T-cell (primary cell): ENCODE measurements around the gene NDUFS7. TPM values are rescaled to one million over a fixed set of nuclear protein-coding genes. Genes with fewer than 3 reads are reported as not detected.

Experiments
- ATAC-seq, 4 experiments: fragments of 200-7000 bp in 3 of 4; fragments of 150-1000 bp in 1 of 4; cut with Tn5 transposase; replicated peaks in 1 of 4; 1 replicate in 3 of 4; 2 replicates in 1 of 4; pipeline ENCODE4 v1.10.0; 2021; ENCODE audit warnings: moderate library complexity in 3 of 4, mild to moderate bottlenecking in 2 of 4, moderate number of reproducible peaks in 1 of 4
- CTCF ChIA-PET, 2 donors: fragments of 300-600 bp; sonication (Branson Sonifier 250); formaldehyde crosslinking; loops; one replicate each; lab custom pipeline; 2022; ENCODE audit warnings: antibody characterized with exemption in 2 of 2; lab: Charles Lee
- POLR2A ChIA-PET, 2 donors: fragments of 300-600 bp; sonication (Branson Sonifier 250); formaldehyde crosslinking; loops; one replicate each; lab custom pipeline; 2022; ENCODE audit warnings: antibody characterized with exemption in 2 of 2; lab: Charles Lee
- DNase-seq, 35 experiments: peaks; one replicate each; pipeline versions ENCODE4 v3.0.0 to v3.0.0-alpha.2; 2013 to 2023
- H3K27ac ChIP-seq: one replicate; pipeline ENCODE4 v1.5.1; 2013; ENCODE audit warnings: low read length
- H3K27me3 ChIP-seq, 2 experiments: replicated peaks in 1 of 2; 1 replicate in 1 of 2; 2 replicates in 1 of 2; pipeline versions ENCODE4 v1.6.1 to v1.7.0; 2013; ENCODE audit warnings: low read length in 1 of 2, mixed read lengths in 1 of 2; ENCODE audit not compliant: control insufficient read depth in 2 of 2, insufficient read depth in 2 of 2; ENCODE audit errors: extremely low read depth in 1 of 2
- H3K36me3 ChIP-seq, 2 donors: 1 replicate in 1 of 2; 2 replicates in 1 of 2; pipeline versions ENCODE4 v1.6.1 to v1.7.0; 2013; ENCODE audit warnings: low read length in 1 of 2; ENCODE audit not compliant: control insufficient read depth in 2 of 2, insufficient read depth in 1 of 2; ENCODE audit errors: extremely low read depth in 1 of 2
- H3K4me1 ChIP-seq, 2 experiments: 1 replicate in 1 of 2; 2 replicates in 1 of 2; pipeline versions ENCODE4 v1.6.1 to v1.7.0; 2013; ENCODE audit warnings: low read length in 2 of 2, mixed read lengths in 1 of 2; ENCODE audit not compliant: insufficient read depth in 2 of 2, control insufficient read depth in 1 of 2; ENCODE audit errors: extremely low read depth in 1 of 2
- H3K4me3 ChIP-seq, 2 donors: 1 replicate in 1 of 2; 2 replicates in 1 of 2; pipeline versions ENCODE4 v1.5.1 to v1.7.0; 2013; ENCODE audit warnings: mild to moderate bottlenecking in 2 of 2, low read length in 1 of 2, moderate library complexity in 1 of 2; ENCODE audit not compliant: control insufficient read depth in 1 of 2; ENCODE audit errors: extremely low read depth in 1 of 2
- H3K9me3 ChIP-seq: 2 replicates; pipeline ENCODE4 v1.7.0; 2013
- H3K27ac Mint-ChIP-seq, 2 donors: one replicate each; pipeline ENCODE4 v1.8.0; 2020 to 2021; ENCODE audit warnings: mild to moderate bottlenecking in 2 of 2, mixed read lengths in 2 of 2
- H3K27me3 Mint-ChIP-seq, 2 donors: one replicate each; pipeline ENCODE4 v1.8.0; 2021 to 2022; ENCODE audit warnings: mixed read lengths in 2 of 2
- H3K36me3 Mint-ChIP-seq: one replicate; pipeline ENCODE4 v1.8.0; 2021; ENCODE audit warnings: mixed read lengths
- H3K4me1 Mint-ChIP-seq, 3 donors: one replicate each; pipeline ENCODE4 v1.8.0; 2020 to 2022; ENCODE audit warnings: mixed read lengths in 3 of 3, mild to moderate bottlenecking in 1 of 3
- H3K4me3 Mint-ChIP-seq, 3 donors: one replicate each; pipeline ENCODE4 v1.8.0; 2020 to 2022; ENCODE audit warnings: mild to moderate bottlenecking in 3 of 3, mixed read lengths in 3 of 3, moderate library complexity in 3 of 3
- H3K9me3 Mint-ChIP-seq, 3 donors: one replicate each; pipeline ENCODE4 v1.8.0; 2020 to 2022; ENCODE audit warnings: mixed read lengths in 3 of 3
- WGBS: methylation state at CpG from one replicate; pipeline ENCODE4 v1.1.5; 2013; ENCODE audit warnings: missing lambda C conversion rate; ENCODE audit not compliant: insufficient coverage; 5-methylcytosine and 5-hydroxymethylcytosine counted together
- total RNA-seq, 35 experiments: library from RNA in 6 of 35; stranded (reverse) in 6 of 35; fragments of 120-200 nt in 1 of 35; gene quantifications; one replicate each; pipeline versions ENCODE4 v1.2.1 to v1.2.4 and lab custom pipeline; 2013 to 2026

The NDUFS7 gene
- total RNA-seq, 5 donors from 2014 or later (not counting 1 experiment from before 2014, with no cell fraction given) = 50.3 to 85.5 (median 79.6) TPM

DNA sequence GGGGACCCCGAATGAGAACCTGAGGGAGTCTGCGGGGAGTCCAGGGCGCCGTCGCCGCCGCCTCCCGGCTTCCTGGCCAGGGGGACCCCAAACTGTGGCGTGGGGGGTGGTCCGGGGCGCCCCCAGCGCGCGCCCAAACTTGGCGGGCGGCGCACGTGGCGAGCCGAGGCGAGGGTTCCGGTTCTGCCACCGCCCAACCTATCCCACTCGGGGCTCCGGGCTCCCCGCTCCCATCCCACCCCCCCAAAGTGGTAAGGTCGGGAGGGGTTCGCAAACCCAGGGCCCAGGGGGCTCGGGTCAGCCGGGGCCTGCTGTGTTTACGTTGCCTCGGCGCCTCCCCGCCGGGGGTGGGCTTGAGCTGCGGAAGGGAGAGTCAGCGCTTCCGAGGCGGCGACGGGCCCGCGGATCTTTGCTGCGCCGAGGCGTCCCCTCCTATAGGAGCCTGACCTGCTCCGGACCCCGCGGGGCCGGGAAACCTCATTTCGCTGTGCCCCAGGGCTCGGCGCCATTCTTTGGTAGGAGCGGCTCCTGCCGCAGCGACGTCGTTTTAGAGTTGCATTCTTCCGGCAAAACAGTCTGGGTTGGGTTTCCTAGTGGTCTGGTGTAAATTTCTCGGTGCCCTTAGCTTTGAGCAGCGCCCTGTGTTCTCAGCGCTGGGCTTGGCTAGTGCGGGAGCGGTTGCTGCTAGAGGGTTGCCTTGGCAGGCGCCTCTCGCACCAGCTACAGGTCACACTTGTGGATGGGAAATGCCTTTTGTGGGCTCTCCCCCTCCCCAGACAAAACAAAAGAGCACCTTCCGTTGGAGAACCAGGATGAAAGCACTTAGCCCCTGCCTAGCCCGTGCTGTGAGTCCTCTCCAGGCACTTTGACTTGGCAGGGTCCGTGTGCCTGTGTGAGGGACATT, 24.8 kb downstream of the NDUFS7 start:
- peaks cover 49 to 54% (median 54%) of the 10 kb centered on the region in 3 donors for H3K4me1 Mint-ChIP-seq
- DNase-seq (peak; percentile 28 to 74 (median 53)), ATAC-seq (peak; percentile 10 to 22 (median 15))
- no peaks in the 10 kb centered on the region for H3K27me3 Mint-ChIP-seq
- H3K36me3 ChIP-seq = peaks cover 10 to 19% of the 10 kb centered on the region in 2 donors
- H3K27ac ChIP-seq = peak overlapping the region; percentile 92
- POLR2A ChIA-PET = no interaction called here
- H3K9me3 ChIP-seq = no peaks in the 10 kb centered on the region
- no peaks in the 10 kb centered on the region for H3K9me3 Mint-ChIP-seq
- H3K27ac Mint-ChIP-seq = peak overlapping the region; percentile 93 to 96
- peak overlapping the region; percentile 91 to 95 (median 94) for H3K4me3 Mint-ChIP-seq
- peaks cover 0 to 4% of the 10 kb centered on the region in 2 experiments for H3K27me3 ChIP-seq
- under 1% methylated on average over 44 of the region's 69 CpGs for WGBS
- peaks cover 8% of the 10 kb centered on the region for H3K36me3 Mint-ChIP-seq
- CTCF ChIA-PET = interaction anchor here in 1 of 2 donors (0.7 kb wide), 1 partner anchor 681 kb away, joined by 4 read pairs; no protein-coding TSS in a partner anchor
- H3K4me3 ChIP-seq = peak overlapping the region; percentile 83 to 97
- H3K4me1 ChIP-seq = peaks cover 19 to 60% of the 10 kb centered on the region in 2 experiments

- H3K36me3 Mint-ChIP-seq = peaks cover 8% of the 10 kb centered on the region
- peak overlapping the region; percentile 92 for H3K27ac ChIP-seq
- peaks cover 12 to 22% of the 10 kb centered on the region in 2 donors for H3K36me3 ChIP-seq
- peak overlapping the region; percentile 83 to 97 for H3K4me3 ChIP-seq
- no peaks in the 10 kb centered on the region for H3K9me3 ChIP-seq
- WGBS = 60% methylated on average over 28 of the region's 33 CpGs
- H3K9me3 Mint-ChIP-seq = no peaks in the 10 kb centered on the region
- ChIA-PET CTCF (no interaction called here), POLR2A (no interaction called here)
- H3K4me3 Mint-ChIP-seq = peak overlapping the region; percentile 91 to 95 (median 94)
- DNase-seq (no peak), ATAC-seq (no peak)
- H3K4me1 Mint-ChIP-seq = peaks cover 50 to 62% (median 62%) of the 10 kb centered on the region in 3 donors
- H3K4me1 ChIP-seq = peaks cover 19 to 68% of the 10 kb centered on the region in 2 experiments
- peak overlapping the region; percentile 93 to 96 for H3K27ac Mint-ChIP-seq
- peaks cover 0 to 3% of the 10 kb centered on the region in 2 experiments for H3K27me3 ChIP-seq
- no peaks in the 10 kb centered on the region for H3K27me3 Mint-ChIP-seq
Observed at GRCh38 chr19:1409204-1410005, 25.7 kb downstream of the NDUFS7 start.

DNA sequence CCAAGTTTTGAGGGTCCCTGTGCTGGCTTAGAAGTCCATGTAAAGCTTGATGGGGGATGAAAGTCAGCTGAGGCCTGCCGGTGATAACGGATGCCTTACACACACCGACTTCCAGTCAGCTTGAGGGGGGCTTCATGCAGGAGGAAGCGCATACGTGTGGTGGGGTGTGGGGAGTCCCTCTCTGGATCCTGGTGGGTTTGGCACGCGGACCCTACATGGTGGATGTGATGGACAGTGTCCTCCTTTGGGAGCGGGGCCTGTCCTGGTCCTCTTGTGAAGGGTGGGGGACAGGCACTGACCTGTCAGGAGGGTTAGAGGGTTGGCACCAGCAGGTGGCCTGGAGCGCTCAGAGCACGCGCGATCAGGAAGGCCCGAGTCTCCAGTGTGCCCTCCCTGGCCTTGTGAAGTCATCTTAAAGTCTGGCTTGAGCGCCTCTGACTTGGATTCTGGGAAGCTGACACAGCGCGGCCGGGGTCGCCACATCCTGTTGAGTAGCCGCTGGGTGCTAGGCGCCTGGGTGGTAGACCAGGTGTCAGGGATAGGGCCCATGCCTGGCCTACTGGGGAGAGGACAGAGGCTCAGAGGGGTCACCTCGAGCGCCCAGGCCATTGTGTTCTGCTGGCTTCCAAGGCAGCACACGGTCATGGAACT, 26.6 kb downstream of the NDUFS7 start:
- no peaks in the 10 kb centered on the region for H3K27me3 Mint-ChIP-seq
- H3K9me3 Mint-ChIP-seq = no peaks in the 10 kb centered on the region
- CTCF ChIA-PET = no interaction called here
- POLR2A ChIA-PET = no interaction called here
- peaks cover 8% of the 10 kb centered on the region for H3K36me3 Mint-ChIP-seq
- H3K4me3 Mint-ChIP-seq = peak overlapping the region; percentile 91 to 95 (median 94)
- Histone ChIP-seq H3K27ac (peak overlapping the region; percentile 23), H3K9me3 (no peaks in the 10 kb centered on the region), H3K4me3 (no peak overlapping the region), H3K4me1 (peaks cover 19 to 76% of the 10 kb centered on the region in 2 experiments), H3K36me3 (peaks cover 12 to 22% of the 10 kb centered on the region in 2 donors), H3K27me3 (no peaks in the 10 kb centered on the region)
- WGBS = 74% methylated on average over 15 of the region's 23 CpGs
- peaks cover 56 to 68% (median 68%) of the 10 kb centered on the region in 3 donors for H3K4me1 Mint-ChIP-seq
- DNase-seq = no peak
- H3K27ac Mint-ChIP-seq = peak overlapping the region; percentile 59 to 96
- ATAC-seq = no peak

DNA sequence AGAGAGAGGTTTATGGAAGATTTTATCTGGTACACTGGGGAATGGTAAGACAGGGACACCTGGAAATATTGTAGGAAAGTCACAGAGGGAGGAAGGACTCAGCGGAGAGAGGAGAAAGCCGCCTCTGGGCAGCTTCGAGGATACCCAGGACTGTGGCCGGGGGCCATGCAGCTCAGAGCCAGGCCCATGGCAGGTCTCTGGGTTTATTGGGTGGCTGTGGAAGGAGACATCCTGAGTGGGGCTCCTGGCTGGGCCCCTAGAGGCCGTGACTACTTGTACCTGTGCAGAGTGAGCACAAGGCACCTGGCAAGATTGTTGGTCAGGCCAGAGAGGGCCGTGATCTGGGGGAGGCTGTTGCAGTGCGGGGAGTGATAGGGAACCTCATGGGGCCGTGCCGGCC, 27.1 kb downstream of the NDUFS7 start:
- peak overlapping the region; percentile 91 to 95 (median 94) for H3K4me3 Mint-ChIP-seq
- H3K27me3 Mint-ChIP-seq = no peaks in the 10 kb centered on the region
- Histone ChIP-seq H3K4me1 (peaks cover 19 to 82% of the 10 kb centered on the region in 2 experiments), H3K27me3 (no peaks in the 10 kb centered on the region), H3K4me3 (no peak overlapping the region), H3K9me3 (no peaks in the 10 kb centered on the region), H3K36me3 (peaks cover 12 to 22% of the 10 kb centered on the region in 2 donors), H3K27ac (no peak overlapping the region)
- 77% methylated on average over 9 of the region's 9 CpGs for WGBS
- DNase-seq (no peak), ATAC-seq (no peak)
- ChIA-PET CTCF (no interaction called here), POLR2A (no interaction called here)
- H3K36me3 Mint-ChIP-seq = peaks cover 8% of the 10 kb centered on the region
- H3K27ac Mint-ChIP-seq = peak overlapping the region; percentile 59 to 96
- H3K9me3 Mint-ChIP-seq = no peaks in the 10 kb centered on the region
- peaks cover 61 to 74% (median 73%) of the 10 kb centered on the region in 3 donors for H3K4me1 Mint-ChIP-seq

- H3K4me1 ChIP-seq = peaks cover 19 to 84% of the 10 kb centered on the region in 2 experiments
- H3K27me3 Mint-ChIP-seq = no peaks in the 10 kb centered on the region
- DNase-seq = peak in 26 of 35 experiments; percentile 16 to 57 (median 36)
- H3K4me3 Mint-ChIP-seq = peak overlapping the region; percentile 39 to 95 (median 91)
- H3K36me3 Mint-ChIP-seq = peaks cover 8% of the 10 kb centered on the region
- H3K9me3 ChIP-seq = no peaks in the 10 kb centered on the region
- peaks cover 66 to 78% (median 78%) of the 10 kb centered on the region in 3 donors for H3K4me1 Mint-ChIP-seq
- CTCF ChIA-PET = interaction anchor here in 1 of 2 donors (0.5 kb wide), 1 partner anchor 161 kb away, joined by 4 read pairs; no protein-coding TSS in a partner anchor
- no peaks in the 10 kb centered on the region for H3K27me3 ChIP-seq
- H3K27ac Mint-ChIP-seq = peak overlapping the region; percentile 66 to 96
- H3K36me3 ChIP-seq = peaks cover 12 to 22% of the 10 kb centered on the region in 2 donors
- peak overlapping the region; percentile 3 to 7 for H3K4me3 ChIP-seq
- no peak for ATAC-seq
- 68% methylated on average over 24 of the region's 29 CpGs for WGBS
- no peaks in the 10 kb centered on the region for H3K9me3 Mint-ChIP-seq
- POLR2A ChIA-PET = no interaction called here
- peak overlapping the region; percentile 52 for H3K27ac ChIP-seq
Observed at GRCh38 chr19:1411255-1412191, 27.8 kb downstream of the NDUFS7 start.
